SK-N-SH (cell line): ENCODE measurements around the gene LMTK2.

Source experiments
- GABPA ChIP-seq: IDR thresholded peaks from 2 replicates; pipeline ENCODE4 v1.4.0; 2012; ENCODE audit warnings: low read depth, mild to moderate bottlenecking
- GATA2 ChIP-seq: sonication (generic); formaldehyde crosslinking; IDR thresholded peaks from 2 replicates; pipeline ENCODE4 v1.5.0; 2020; ENCODE audit warnings: mild to moderate bottlenecking, missing genetic modification reagents
- JUND ChIP-seq: IDR thresholded peaks from 2 replicates; pipeline ENCODE4 v1.4.0; 2012
- NFIC ChIP-seq: IDR thresholded peaks from 2 replicates; pipeline ENCODE4 v1.4.0; 2012; ENCODE audit warnings: borderline replicate concordance
- POLR2AphosphoS5 ChIP-seq: IDR thresholded peaks from 2 replicates; pipeline ENCODE4 v1.6.1; 2012; ENCODE audit warnings: low read depth, low read length
- RAD21 ChIP-seq: IDR thresholded peaks from 2 replicates; pipeline ENCODE4 v1.6.1; 2012; ENCODE audit warnings: mild to moderate bottlenecking, low read length
- RCOR1 ChIP-seq: fragments of 150-350 bp; IDR thresholded peaks from 2 replicates; pipeline ENCODE4 v1.6.1; 2017; ENCODE audit warnings: antibody characterized with exemption, low read length
- RFX5 ChIP-seq: IDR thresholded peaks from 2 replicates; pipeline ENCODE4 v1.6.1; 2012; ENCODE audit warnings: mild to moderate bottlenecking, improper control_type of control experiment, low read length
- TEAD4 ChIP-seq: IDR thresholded peaks from 2 replicates; pipeline ENCODE4 v1.4.0; 2012; ENCODE audit warnings: mild to moderate bottlenecking, borderline replicate concordance; ENCODE audit not compliant: insufficient read depth
- YY1 ChIP-seq: IDR thresholded peaks from 2 replicates; pipeline ENCODE4 v1.4.0; 2012; ENCODE audit warnings: low read depth, mild to moderate bottlenecking
- TF ChIP-seq, protein P1 (sequence below): fragments of 200-600 bp; sonication (generic); IDR thresholded peaks from 2 replicates; pipeline ENCODE4 v1.6.1; 2017; ENCODE audit warnings: antibody characterized with exemption, mild to moderate bottlenecking, moderate library complexity

- TF ChIP-seq GABPA, result no peak
- TF ChIP-seq, protein P1, sequence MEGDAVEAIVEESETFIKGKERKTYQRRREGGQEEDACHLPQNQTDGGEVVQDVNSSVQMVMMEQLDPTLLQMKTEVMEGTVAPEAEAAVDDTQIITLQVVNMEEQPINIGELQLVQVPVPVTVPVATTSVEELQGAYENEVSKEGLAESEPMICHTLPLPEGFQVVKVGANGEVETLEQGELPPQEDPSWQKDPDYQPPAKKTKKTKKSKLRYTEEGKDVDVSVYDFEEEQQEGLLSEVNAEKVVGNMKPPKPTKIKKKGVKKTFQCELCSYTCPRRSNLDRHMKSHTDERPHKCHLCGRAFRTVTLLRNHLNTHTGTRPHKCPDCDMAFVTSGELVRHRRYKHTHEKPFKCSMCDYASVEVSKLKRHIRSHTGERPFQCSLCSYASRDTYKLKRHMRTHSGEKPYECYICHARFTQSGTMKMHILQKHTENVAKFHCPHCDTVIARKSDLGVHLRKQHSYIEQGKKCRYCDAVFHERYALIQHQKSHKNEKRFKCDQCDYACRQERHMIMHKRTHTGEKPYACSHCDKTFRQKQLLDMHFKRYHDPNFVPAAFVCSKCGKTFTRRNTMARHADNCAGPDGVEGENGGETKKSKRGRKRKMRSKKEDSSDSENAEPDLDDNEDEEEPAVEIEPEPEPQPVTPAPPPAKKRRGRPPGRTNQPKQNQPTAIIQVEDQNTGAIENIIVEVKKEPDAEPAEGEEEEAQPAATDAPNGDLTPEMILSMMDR, result no peak
- TF ChIP-seq NFIC, result no peak
- TF ChIP-seq POLR2AphosphoS5, result no peak
- TF ChIP-seq YY1, result no peak
- TF ChIP-seq RCOR1, result no peak
- no peak for TF ChIP-seq RFX5
- no peak for TF ChIP-seq GATA2 (CRISPR knock-in tag)
- no peak for TF ChIP-seq RAD21
- TF ChIP-seq TEAD4, result no peak
- no peak for TF ChIP-seq JUND
These were observed 13.9 kb downstream of the LMTK2 start for GRCh38 chr7:98120559-98120958.
